GM12865 (cell line): ENCODE measurements around the gene EID3.
A peak's percentile ranks its signal among the peaks of the same experiment; 100 is the strongest.

Source experiments
- DNase-seq: peaks from one replicate; pipeline ENCODE4 v3.0.0; 2010; ENCODE audit warnings: low read depth
- H3K4me3 ChIP-seq: 2 replicates; pipeline ENCODE4 v1.5.1; 2011; ENCODE audit warnings: mild to moderate bottlenecking, low read depth, low read length, control low read depth
- CTCF ChIP-seq: IDR thresholded peaks from 2 replicates; pipeline ENCODE4 v1.5.1; 2011; ENCODE audit warnings: low read length, control low read depth, low read depth, inconsistent platforms; ENCODE audit not compliant: insufficient read depth; ENCODE audit errors: missing control alignments

Gene EID3

GRCh38 chr12:104297477-104298113 lies 5.9 kb upstream of the EID3 start:
- no peak for TF ChIP-seq CTCF
- DNase-seq = no peak
- H3K4me3 ChIP-seq = no peak overlapping the region

GRCh38 chr12:104299842-104300481 lies 3.6 kb upstream of the EID3 start:
- no peak overlapping the region for H3K4me3 ChIP-seq

GRCh38 chr12:104304261-104305009 lies 896 bp downstream of the EID3 start:
- DNase-seq = no peak
- no peak for TF ChIP-seq CTCF
- peak overlapping the region; percentile 44 for H3K4me3 ChIP-seq

More at GRCh38 chr12:104299842-104300481, 3.6 kb upstream of the EID3 start:
- TF ChIP-seq CTCF = no peak
- DNase-seq = no peak

GRCh38 chr12:104305349-104305748 lies 1.8 kb downstream of the EID3 start:
- no peak overlapping the region for H3K4me3 ChIP-seq
- no peak for DNase-seq
- no peak for TF ChIP-seq CTCF

- no peak for DNase-seq
- no peak overlapping the region for H3K4me3 ChIP-seq
- no peak for TF ChIP-seq CTCF
These were observed 2.8 kb downstream of the EID3 start for GRCh38 chr12:104306376-104306775.

GRCh38 chr12:104306943-104307654 lies 3.6 kb downstream of the EID3 start:
- no peak for DNase-seq

More at GRCh38 chr12:104306943-104307654, 3.6 kb downstream of the EID3 start:
- H3K4me3 ChIP-seq = no peak overlapping the region
- no peak for TF ChIP-seq CTCF
